Spleen (tissue), 11 donors: ENCODE measurements around the gene TMC7. TPM values are rescaled to one million over a fixed set of nuclear protein-coding genes. Genes with fewer than 3 reads are reported as not detected.

Source experiments
- DNase-seq: peaks from one replicate; pipeline ENCODE4 v3.0.0-alpha.2; 2020
- H3K27ac ChIP-seq, 8 donors: fragments of 200-600 bp; sonication (generic) in 7 of 8; 1 replicate in 4 of 8; 2 replicates in 4 of 8; pipeline versions ENCODE4 v1.5.0 to v1.8.0; 2016 to 2021; ENCODE audit warnings: inconsistent platforms in 4 of 8, mild to moderate bottlenecking in 4 of 8, moderate library complexity in 1 of 8
- H3K27me3 ChIP-seq, 7 donors: fragments of 200-600 bp; sonication (generic) in 6 of 7; replicated peaks in 1 of 7; 1 replicate in 4 of 7; 2 replicates in 3 of 7; pipeline versions ENCODE4 v1.5.0 to v1.8.0; 2016 to 2021; ENCODE audit warnings: inconsistent platforms in 3 of 7, mild to moderate bottlenecking in 1 of 7
- H3K36me3 ChIP-seq, 6 donors: fragments of 200-600 bp; sonication (generic) in 5 of 6; 1 replicate in 4 of 6; 2 replicates in 2 of 6; pipeline versions ENCODE4 v1.5.0 to v1.8.0; 2016 to 2021; ENCODE audit warnings: inconsistent platforms in 2 of 6
- H3K4me1 ChIP-seq, 6 donors: fragments of 200-600 bp; sonication (generic) in 5 of 6; 1 replicate in 3 of 6; 2 replicates in 3 of 6; pipeline versions ENCODE4 v1.5.0 to v1.8.0; 2016 to 2021; ENCODE audit warnings: inconsistent platforms in 3 of 6
- H3K4me3 ChIP-seq, 8 donors: fragments of 200-600 bp; sonication (generic) in 7 of 8; 1 replicate in 4 of 8; 2 replicates in 4 of 8; pipeline versions ENCODE4 v1.5.0 to v1.8.0; 2016 to 2021; ENCODE audit warnings: inconsistent platforms in 4 of 8, mild to moderate bottlenecking in 4 of 8, moderate library complexity in 2 of 8
- H3K9me3 ChIP-seq, 8 donors: fragments of 200-600 bp; sonication (generic) in 7 of 8; 1 replicate in 4 of 8; 2 replicates in 4 of 8; pipeline versions ENCODE4 v1.5.0 to v1.8.0; 2016 to 2021; ENCODE audit warnings: inconsistent platforms in 4 of 8
- CTCF ChIP-seq, 11 experiments: fragments of 200-600 bp in 7 of 11; fragments of 450-650 bp in 4 of 11; sonication (generic) in 4 of 11; IDR thresholded peaks in 8 of 11; conservative IDR thresholded peaks in 3 of 11; 1 replicate in 7 of 11; 2 replicates in 4 of 11; pipeline versions ENCODE4 v1.4.0 to v1.8.0; 2016 to 2021; ENCODE audit warnings: antibody characterized with exemption in 11 of 11, inconsistent platforms in 4 of 11, mild to moderate bottlenecking in 1 of 11
- POLR2A ChIP-seq, 3 donors: fragments of 450-650 bp; IDR thresholded peaks; one replicate each; pipeline ENCODE4 v1.5.1; 2017; ENCODE audit warnings: antibody characterized with exemption in 3 of 3, mild to moderate bottlenecking in 1 of 3
- POLR2AphosphoS5 ChIP-seq, 3 donors: sonication (generic); formaldehyde crosslinking; IDR thresholded peaks; one replicate each; pipeline ENCODE4 v1.5.1; 2017; ENCODE audit warnings: antibody characterized with exemption in 3 of 3
- WGBS, 5 donors: extraction: QIAGEN DNeasy Blood & Tissue Kit in 3 of 5; methylation state at CpG; one replicate each; pipeline versions ENCODE4 v1.1.5 to v1.1.7; 2013 to 2018; 5-methylcytosine and 5-hydroxymethylcytosine counted together
- intact Hi-C: fragments of 100-400 bp; cut with DNase I; formaldehyde crosslinking; loops from one replicate; pipeline ENCODE4 v1.15.0; 2023; ENCODE audit warnings: low total_unique reads
- polyA plus RNA-seq, 3 donors: library from polyadenylated mRNA; stranded (reverse); fragments of 200-250 nt; gene quantifications; one replicate each; pipeline ENCODE4 v1.2.1, GENCODE V29; 2013
- total RNA-seq, 7 donors: library from RNA; depleted of rRNA in 3 of 7; stranded (reverse); fragments of >200 nt in 3 of 7; fragmentation: NEBNext Ultra II Directional in 4 of 7; extraction: Animal tissue kit (Norgen Biotek cat#: 25700) in 4 of 7; gene quantifications; one replicate each; pipeline versions ENCODE4 v1.1.0 to v1.2.1, GENCODE V29; 2016 to 2021
- donor health status: healthy with polysubstance abuse.
- donor health status: DM: no; HTN: no; CAD: no; lungs with moderate emphysema.
- donor health status: DM: no; HTN: no; CAD: no.
- donor health status: Bipolar disorder and iron deficiency.
- donor health status: healthy.
- donor health status: DM: no; HTN: no; CAD: no.
- donor health status: DM: yes; HTN: yes; CAD: no.

TMC7 gene
- total and polyA plus RNA-seq, 10 donors: 0.15 to 0.60 (median 0.37) TPM

DNA sequence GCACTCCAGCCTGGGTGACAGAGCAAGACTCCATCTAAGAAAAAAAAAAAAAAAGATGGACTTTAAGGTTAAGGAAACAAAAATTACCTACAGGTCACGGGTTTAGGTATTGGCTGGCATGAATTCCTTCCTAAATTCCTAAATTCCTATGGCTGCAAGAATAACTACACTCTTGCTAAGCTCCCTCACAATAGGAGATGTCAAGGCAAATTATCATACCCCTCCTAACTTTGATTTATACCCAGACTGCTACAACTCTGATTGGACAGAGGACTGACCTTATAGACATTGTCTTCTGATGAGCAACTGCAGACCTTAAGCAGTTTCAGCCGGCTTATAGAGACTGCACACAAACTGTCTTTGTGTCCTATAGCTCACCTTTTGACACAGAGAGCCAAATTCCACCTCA, 25.1 kb upstream of the TMC7 start:
- no peak overlapping the region for H3K4me3 ChIP-seq
- no peaks in the 10 kb centered on the region for H3K36me3 ChIP-seq
- intact Hi-C loops: no loop called here
- no peaks in the 10 kb centered on the region for H3K4me1 ChIP-seq
- 75 to 91% (median 80%) methylated on average over 2 of the region's 2 CpGs for WGBS, 5 donors
- TF ChIP-seq POLR2A (IDR thresholded peaks at IDR 0.05) (no peak), POLR2AphosphoS5 (IDR thresholded peaks at IDR 0.05) (no peak), CTCF (IDR thresholded peaks at IDR 0.05 in 8 of 11, conservative IDR thresholded peaks at IDR 0.05 in 3 of 11) (no peak)
- H3K27me3 ChIP-seq: no peaks in the 10 kb centered on the region
- no peak for DNase-seq
- H3K27ac ChIP-seq: no peak overlapping the region
- no peaks in the 10 kb centered on the region for H3K9me3 ChIP-seq

DNA sequence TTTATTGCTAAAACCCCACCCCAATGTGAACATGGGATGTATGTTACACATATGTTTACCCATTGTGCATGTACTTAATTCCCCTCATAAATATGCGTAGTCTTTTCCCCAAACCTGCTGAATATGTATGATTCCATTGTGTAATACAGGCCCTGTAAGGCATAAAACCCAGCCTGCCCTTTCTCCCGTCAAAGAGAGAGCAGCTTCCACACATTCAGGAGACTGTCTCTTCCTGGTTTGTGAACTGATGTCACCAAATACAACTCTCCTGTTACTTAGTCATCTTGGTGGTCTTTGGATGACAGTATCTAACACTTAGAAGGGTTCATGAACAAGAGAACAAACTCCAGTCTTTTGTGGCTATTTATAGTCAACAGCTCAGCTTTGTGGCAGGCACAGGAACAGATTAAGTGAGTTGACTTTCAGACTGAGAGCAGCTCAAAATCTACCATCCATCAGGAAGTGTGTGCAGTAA, 24.7 kb upstream of the TMC7 start:
- H3K9me3 ChIP-seq: no peaks in the 10 kb centered on the region
- H3K4me3 ChIP-seq: no peak overlapping the region
- no peaks in the 10 kb centered on the region for H3K27me3 ChIP-seq
- intact Hi-C loops: no loop called here
- DNase-seq: no peak
- no peaks in the 10 kb centered on the region for H3K36me3 ChIP-seq
- WGBS, 5 donors: 59 to 79% (median 74%) methylated on average over 2 of the region's 2 CpGs
- H3K27ac ChIP-seq: no peak overlapping the region
- H3K4me1 ChIP-seq: no peaks in the 10 kb centered on the region
- no peak for TF ChIP-seq POLR2AphosphoS5 (IDR thresholded peaks at IDR 0.05)
- TF ChIP-seq CTCF (IDR thresholded peaks at IDR 0.05 in 8 of 11, conservative IDR thresholded peaks at IDR 0.05 in 3 of 11): no peak
- no peak for TF ChIP-seq POLR2A (IDR thresholded peaks at IDR 0.05)

DNA sequence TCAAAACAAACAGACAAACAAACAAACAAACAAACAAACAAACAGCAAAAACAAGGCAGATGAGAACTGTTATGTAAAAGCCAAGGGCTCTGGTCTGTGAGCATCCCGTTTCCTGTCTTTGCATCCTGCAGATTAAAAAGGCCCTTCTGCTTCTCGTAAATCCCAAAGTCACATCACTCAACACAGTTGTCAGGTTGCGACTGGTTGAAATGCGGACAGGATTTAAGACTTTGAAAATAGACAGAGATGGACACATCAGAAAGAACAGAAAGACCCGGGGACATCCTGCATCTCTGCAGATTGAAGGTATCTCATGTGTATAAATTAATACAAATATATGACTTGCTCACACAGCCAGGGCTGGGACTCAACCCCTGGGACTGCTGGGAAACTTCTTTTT, 18.2 kb upstream of the TMC7 start:
- TF ChIP-seq POLR2A (IDR thresholded peaks at IDR 0.05): no peak
- TF ChIP-seq CTCF (IDR thresholded peaks at IDR 0.05 in 8 of 11, conservative IDR thresholded peaks at IDR 0.05 in 3 of 11): no peak
- no peak for TF ChIP-seq POLR2AphosphoS5 (IDR thresholded peaks at IDR 0.05)
- Histone ChIP-seq H3K4me3 (no peak overlapping the region), H3K36me3 (no peaks in the 10 kb centered on the region), H3K4me1 (peaks cover 0 to 9% (median 7%) of the 10 kb centered on the region in 6 donors), H3K27me3 (no peaks in the 10 kb centered on the region), H3K9me3 (no peaks in the 10 kb centered on the region), H3K27ac (no peak overlapping the region)
- intact Hi-C loops: loop anchor here (10.0 kb wide), 1 partner anchor 161 kb away; the partner anchor contains the start of gene ARL6IP1
- no peak for DNase-seq
- 72 to 80% (median 74%) methylated on average over 5 of the region's 5 CpGs for WGBS, 5 donors

GRCh38 chr16:18966791-18967190, 16.9 kb upstream of the TMC7 start:
- TF ChIP-seq POLR2AphosphoS5 (IDR thresholded peaks at IDR 0.05) (no peak), CTCF (IDR thresholded peaks at IDR 0.05 in 8 of 11, conservative IDR thresholded peaks at IDR 0.05 in 3 of 11) (no peak), POLR2A (IDR thresholded peaks at IDR 0.05) (no peak)
- WGBS, 5 donors: 94 to 98% (median 96%) methylated on average over 5 of the region's 5 CpGs
- peak; percentile 15 for DNase-seq
- Histone ChIP-seq H3K27ac (no peak overlapping the region), H3K9me3 (no peaks in the 10 kb centered on the region), H3K4me3 (no peak overlapping the region), H3K4me1 (peaks cover 0 to 9% (median 7%) of the 10 kb centered on the region in 6 donors), H3K36me3 (no peaks in the 10 kb centered on the region), H3K27me3 (no peaks in the 10 kb centered on the region)
- intact Hi-C loops: loop anchor here (10.0 kb wide), 1 partner anchor 162 kb away; the partner anchor contains the start of gene ARL6IP1
